K562 (cell line): ENCODE data around the gene KLHDC7A. TPM values are rescaled to one million over a fixed set of nuclear protein-coding genes. Genes with fewer than 3 reads are reported as not detected.

Experiments used
- PRMT5 ChIP-seq: sonication (generic); formaldehyde crosslinking; IDR thresholded peaks from 2 replicates; pipeline ENCODE4 v1.5.0; 2020; ENCODE audit warnings: missing genetic modification reagents
- RAD21 ChIP-seq, 2 experiments: fragments of 250-450 bp in 1 of 2; fragments of 450-650 bp in 1 of 2; sonication (Bioruptor Pico) in 1 of 2; formaldehyde crosslinking in 1 of 2; IDR thresholded peaks in 1 of 2; conservative IDR thresholded peaks in 1 of 2; 2 replicates each; pipeline versions ENCODE4 v1.4.0 to v1.8.0; 2020 to 2022; ENCODE audit warnings: mild to moderate bottlenecking in 2 of 2, moderate library complexity in 1 of 2
- RBM22 ChIP-seq: fragments of 200-400 bp; formaldehyde crosslinking; IDR thresholded peaks from 2 replicates; pipeline ENCODE4 v1.6.1; 2018; ENCODE audit warnings: low read length, low read depth; ENCODE audit not compliant: poor library complexity, severe bottlenecking
- TAF1 ChIP-seq: IDR thresholded peaks from 2 replicates; pipeline ENCODE4 v1.6.1; 2011; ENCODE audit warnings: mild to moderate bottlenecking, low read length, moderate library complexity; ENCODE audit not compliant: insufficient read depth, control insufficient read depth, severe bottlenecking; ENCODE audit errors: extremely low read depth
- TCF7L2 ChIP-seq: fragments of 150-350 bp; IDR thresholded peaks from 2 replicates; pipeline ENCODE4 v1.6.1; 2016; ENCODE audit warnings: low read depth, mild to moderate bottlenecking, low read length, moderate library complexity
- ZNF778 ChIP-seq: fragments of 450-650 bp; formaldehyde crosslinking; IDR thresholded peaks from 2 replicates; pipeline ENCODE4 v1.4.0; 2020; ENCODE audit warnings: mild to moderate bottlenecking, moderate library complexity
- polyA plus RNA-seq, 8 experiments: library from polyadenylated mRNA; depleted of rRNA in 4 of 8; stranded (reverse) in 5 of 8; unstranded in 3 of 8; fragments of >200 nt; fragmentation: Nextera tagmentation in 2 of 8; fragmentation: Illumina TruSeq in 1 of 8; extraction: Ambion mirVana in 2 of 8; extraction: Trizol in 1 of 8; gene quantifications; 2 replicates each; pipeline versions ENCODE4 v1.2.1 to v1.2.3, GENCODE V29; 2011 to 2014; ENCODE audit warnings: inconsistent platforms in 1 of 8, missing spikeins in 1 of 8
- total RNA-seq, 7 experiments: library from RNA; depleted of rRNA in 6 of 7; stranded (reverse); fragments of >200 nt in 6 of 7; fragmentation: Illumina TruSeq in 2 of 7; extraction: Trizol in 2 of 7; gene quantifications; 2 replicates each; pipeline versions ENCODE4 v1.2.1 to v1.2.3, GENCODE V29; 2011 to 2021; ENCODE audit warnings: low replicate concordance in 1 of 7
- TF ChIP-seq, protein P1 (sequence below): fragments of 450-650 bp; formaldehyde crosslinking; conservative IDR thresholded peaks from 2 replicates; pipeline ENCODE4 v1.4.0; 2022; ENCODE audit warnings: mild to moderate bottlenecking, missing genetic modification characterization
- TF ChIP-seq, protein P2 (sequence below): fragments of 250-450 bp; sonication (Bioruptor Pico); IDR thresholded peaks from 2 replicates; pipeline ENCODE4 v1.8.0; 2021; ENCODE audit warnings: mild to moderate bottlenecking, moderate library complexity
- TF ChIP-seq, protein P3 (sequence below): sonication (generic); formaldehyde crosslinking; IDR thresholded peaks from 2 replicates; pipeline ENCODE4 v1.8.1; 2023; ENCODE audit warnings: mild to moderate bottlenecking, missing genetic modification reagents, moderate library complexity
- TF ChIP-seq, protein P4 (sequence below), 2 experiments: fragments of 450-650 bp; formaldehyde crosslinking in 1 of 2; IDR thresholded peaks; 2 replicates each; pipeline versions ENCODE4 v1.4.0 to v1.6.1; 2014 to 2020; ENCODE audit warnings: mild to moderate bottlenecking in 2 of 2, borderline replicate concordance in 1 of 2, low read depth in 1 of 2
- TF ChIP-seq, protein P5 (sequence below): fragments of 450-650 bp; formaldehyde crosslinking; IDR thresholded peaks from 2 replicates; pipeline ENCODE4 v1.4.0; 2022; ENCODE audit warnings: missing genetic modification characterization

KLHDC7A gene
- total and polyA plus RNA-seq, 9 of the 15 experiments (the other 6 are each of a cell fraction or from before 2014, with no cell fraction given): 0.01 to 0.02 (median 0.01) TPM; not detected in 6

DNA sequence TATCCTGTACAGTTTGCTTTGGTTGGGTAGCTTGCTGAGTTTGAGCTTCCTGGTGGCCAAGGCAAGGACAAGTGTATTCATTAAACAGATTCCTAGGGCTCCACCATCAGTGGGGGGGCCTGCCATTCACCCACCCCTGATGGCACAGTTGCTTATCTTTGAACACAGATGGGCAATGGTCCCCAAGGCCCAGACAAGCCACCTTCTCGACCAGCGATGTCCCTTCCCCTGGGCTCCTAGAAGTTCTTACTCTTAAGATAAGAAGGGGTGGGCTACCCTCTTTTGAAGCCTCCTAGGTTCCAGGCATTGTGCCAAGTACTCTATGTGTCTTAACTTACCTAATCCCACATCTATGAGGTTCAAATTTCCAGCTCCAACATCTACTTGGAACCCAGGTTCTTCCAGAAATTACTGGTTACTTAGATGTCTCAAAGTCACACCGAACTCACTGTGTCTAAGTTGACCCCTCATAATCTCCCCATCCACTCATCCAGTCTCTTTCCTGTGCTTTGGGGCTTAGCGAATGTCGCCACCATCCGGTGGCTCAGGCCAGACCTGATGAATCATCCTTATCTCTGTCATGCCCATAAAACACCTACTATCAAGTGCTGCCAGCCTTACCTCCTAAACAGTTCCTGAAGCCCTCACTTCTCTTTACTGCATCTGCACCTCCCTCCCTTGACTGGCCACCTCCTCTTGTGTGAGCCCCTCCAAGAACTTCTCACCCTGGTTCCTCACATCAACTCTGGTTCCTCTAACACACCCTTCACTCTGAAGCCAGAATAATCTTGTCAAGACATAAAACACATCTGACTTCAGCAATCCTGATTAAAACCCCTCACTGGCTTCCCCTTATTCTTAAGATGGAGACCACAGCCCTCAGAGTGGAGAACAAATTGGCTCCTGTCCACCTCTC lies 50.1 kb downstream of the KLHDC7A start (continued):
- TF ChIP-seq, protein P1, sequence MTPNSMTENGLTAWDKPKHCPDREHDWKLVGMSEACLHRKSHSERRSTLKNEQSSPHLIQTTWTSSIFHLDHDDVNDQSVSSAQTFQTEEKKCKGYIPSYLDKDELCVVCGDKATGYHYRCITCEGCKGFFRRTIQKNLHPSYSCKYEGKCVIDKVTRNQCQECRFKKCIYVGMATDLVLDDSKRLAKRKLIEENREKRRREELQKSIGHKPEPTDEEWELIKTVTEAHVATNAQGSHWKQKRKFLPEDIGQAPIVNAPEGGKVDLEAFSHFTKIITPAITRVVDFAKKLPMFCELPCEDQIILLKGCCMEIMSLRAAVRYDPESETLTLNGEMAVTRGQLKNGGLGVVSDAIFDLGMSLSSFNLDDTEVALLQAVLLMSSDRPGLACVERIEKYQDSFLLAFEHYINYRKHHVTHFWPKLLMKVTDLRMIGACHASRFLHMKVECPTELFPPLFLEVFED (CRISPR knock-in tag): peak; percentile 85; the same call in 1 of the 2 replicates
- TF ChIP-seq RBM22 (no peak), RAD21 (CRISPR knock-in tag; conservative IDR thresholded peaks at IDR 0.05 in 1 of 2, IDR thresholded peaks at IDR 0.05 in 1 of 2) (peak; percentile 79 to 84), ZNF778 (CRISPR knock-in tag) (no peak), TAF1 (no peak), PRMT5 (CRISPR knock-in tag) (no peak), TCF7L2 (no peak)
- TF ChIP-seq, protein P2, sequence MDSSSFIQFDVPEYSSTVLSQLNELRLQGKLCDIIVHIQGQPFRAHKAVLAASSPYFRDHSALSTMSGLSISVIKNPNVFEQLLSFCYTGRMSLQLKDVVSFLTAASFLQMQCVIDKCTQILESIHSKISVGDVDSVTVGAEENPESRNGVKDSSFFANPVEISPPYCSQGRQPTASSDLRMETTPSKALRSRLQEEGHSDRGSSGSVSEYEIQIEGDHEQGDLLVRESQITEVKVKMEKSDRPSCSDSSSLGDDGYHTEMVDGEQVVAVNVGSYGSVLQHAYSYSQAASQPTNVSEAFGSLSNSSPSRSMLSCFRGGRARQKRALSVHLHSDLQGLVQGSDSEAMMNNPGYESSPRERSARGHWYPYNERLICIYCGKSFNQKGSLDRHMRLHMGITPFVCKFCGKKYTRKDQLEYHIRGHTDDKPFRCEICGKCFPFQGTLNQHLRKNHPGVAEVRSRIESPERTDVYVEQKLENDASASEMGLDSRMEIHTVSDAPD (CRISPR knock-in tag): no peak
- TF ChIP-seq, protein P3, sequence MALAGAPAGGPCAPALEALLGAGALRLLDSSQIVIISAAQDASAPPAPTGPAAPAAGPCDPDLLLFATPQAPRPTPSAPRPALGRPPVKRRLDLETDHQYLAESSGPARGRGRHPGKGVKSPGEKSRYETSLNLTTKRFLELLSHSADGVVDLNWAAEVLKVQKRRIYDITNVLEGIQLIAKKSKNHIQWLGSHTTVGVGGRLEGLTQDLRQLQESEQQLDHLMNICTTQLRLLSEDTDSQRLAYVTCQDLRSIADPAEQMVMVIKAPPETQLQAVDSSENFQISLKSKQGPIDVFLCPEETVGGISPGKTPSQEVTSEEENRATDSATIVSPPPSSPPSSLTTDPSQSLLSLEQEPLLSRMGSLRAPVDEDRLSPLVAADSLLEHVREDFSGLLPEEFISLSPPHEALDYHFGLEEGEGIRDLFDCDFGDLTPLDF (CRISPR knock-in tag): no peak
- TF ChIP-seq, protein P4, sequence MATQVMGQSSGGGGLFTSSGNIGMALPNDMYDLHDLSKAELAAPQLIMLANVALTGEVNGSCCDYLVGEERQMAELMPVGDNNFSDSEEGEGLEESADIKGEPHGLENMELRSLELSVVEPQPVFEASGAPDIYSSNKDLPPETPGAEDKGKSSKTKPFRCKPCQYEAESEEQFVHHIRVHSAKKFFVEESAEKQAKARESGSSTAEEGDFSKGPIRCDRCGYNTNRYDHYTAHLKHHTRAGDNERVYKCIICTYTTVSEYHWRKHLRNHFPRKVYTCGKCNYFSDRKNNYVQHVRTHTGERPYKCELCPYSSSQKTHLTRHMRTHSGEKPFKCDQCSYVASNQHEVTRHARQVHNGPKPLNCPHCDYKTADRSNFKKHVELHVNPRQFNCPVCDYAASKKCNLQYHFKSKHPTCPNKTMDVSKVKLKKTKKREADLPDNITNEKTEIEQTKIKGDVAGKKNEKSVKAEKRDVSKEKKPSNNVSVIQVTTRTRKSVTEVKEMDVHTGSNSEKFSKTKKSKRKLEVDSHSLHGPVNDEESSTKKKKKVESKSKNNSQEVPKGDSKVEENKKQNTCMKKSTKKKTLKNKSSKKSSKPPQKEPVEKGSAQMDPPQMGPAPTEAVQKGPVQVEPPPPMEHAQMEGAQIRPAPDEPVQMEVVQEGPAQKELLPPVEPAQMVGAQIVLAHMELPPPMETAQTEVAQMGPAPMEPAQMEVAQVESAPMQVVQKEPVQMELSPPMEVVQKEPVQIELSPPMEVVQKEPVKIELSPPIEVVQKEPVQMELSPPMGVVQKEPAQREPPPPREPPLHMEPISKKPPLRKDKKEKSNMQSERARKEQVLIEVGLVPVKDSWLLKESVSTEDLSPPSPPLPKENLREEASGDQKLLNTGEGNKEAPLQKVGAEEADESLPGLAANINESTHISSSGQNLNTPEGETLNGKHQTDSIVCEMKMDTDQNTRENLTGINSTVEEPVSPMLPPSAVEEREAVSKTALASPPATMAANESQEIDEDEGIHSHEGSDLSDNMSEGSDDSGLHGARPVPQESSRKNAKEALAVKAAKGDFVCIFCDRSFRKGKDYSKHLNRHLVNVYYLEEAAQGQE (IDR thresholded peaks at IDR 0.05; ENCODE audit: borderline replicate concordance): peak; percentile 65; the same call in 1 of the 2 replicates
- TF ChIP-seq, protein P4 (CRISPR knock-in tag; IDR thresholded peaks at IDR 0.05; ENCODE audit: low read depth): no peak
- TF ChIP-seq, protein P5, sequence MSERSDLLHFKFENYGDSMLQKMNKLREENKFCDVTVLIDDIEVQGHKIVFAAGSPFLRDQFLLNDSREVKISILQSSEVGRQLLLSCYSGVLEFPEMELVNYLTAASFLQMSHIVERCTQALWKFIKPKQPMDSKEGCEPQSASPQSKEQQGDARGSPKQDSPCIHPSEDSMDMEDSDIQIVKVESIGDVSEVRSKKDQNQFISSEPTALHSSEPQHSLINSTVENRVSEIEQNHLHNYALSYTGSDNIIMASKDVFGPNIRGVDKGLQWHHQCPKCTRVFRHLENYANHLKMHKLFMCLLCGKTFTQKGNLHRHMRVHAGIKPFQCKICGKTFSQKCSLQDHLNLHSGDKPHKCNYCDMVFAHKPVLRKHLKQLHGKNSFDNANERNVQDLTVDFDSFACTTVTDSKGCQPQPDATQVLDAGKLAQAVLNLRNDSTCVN (CRISPR knock-in tag): peak; percentile 62; the same call in 1 of the 2 replicates
